Mesenchymal stem cell (in vitro differentiated cells and primary cell): ENCODE results near the gene RHBDF2.

Experiments used
- DNase-seq: peaks from one replicate; pipeline ENCODE4 v3.0.0-alpha.2; 2013
- H2AFZ ChIP-seq: one replicate; pipeline ENCODE4 v1.6.1; 2013; ENCODE audit warnings: low read depth, mild to moderate bottlenecking, control low read depth, inconsistent platforms, low read length, moderate library complexity
- H2AK5ac ChIP-seq: 2 replicates; pipeline ENCODE4 v1.6.1; 2013; ENCODE audit warnings: low read length, moderate library complexity, mild to moderate bottlenecking, inconsistent platforms; ENCODE audit not compliant: severe bottlenecking
- H2BK120ac ChIP-seq: one replicate; pipeline ENCODE4 v1.6.1; 2013; ENCODE audit warnings: low read depth, mild to moderate bottlenecking, inconsistent platforms, low read length, moderate library complexity
- H2BK12ac ChIP-seq, 2 experiments: one replicate each; pipeline ENCODE4 v1.6.1; 2013; ENCODE audit warnings: inconsistent platforms in 2 of 2, low read length in 2 of 2, mild to moderate bottlenecking in 2 of 2, moderate library complexity in 2 of 2, control low read depth in 1 of 2
- H2BK15ac ChIP-seq: one replicate; pipeline ENCODE4 v1.6.1; 2013; ENCODE audit warnings: mild to moderate bottlenecking, low read depth, inconsistent platforms; ENCODE audit not compliant: poor library complexity, severe bottlenecking
- H2BK5ac ChIP-seq: 2 replicates; pipeline ENCODE4 v1.6.1; 2013; ENCODE audit warnings: low read depth, mild to moderate bottlenecking, low read length, control low read depth, inconsistent platforms; ENCODE audit not compliant: poor library complexity, severe bottlenecking
- H3K14ac ChIP-seq, 2 experiments: one replicate each; pipeline ENCODE4 v1.6.1; 2013; ENCODE audit warnings: inconsistent platforms in 2 of 2, low read length in 2 of 2, control low read depth in 1 of 2, mild to moderate bottlenecking in 1 of 2, moderate library complexity in 1 of 2
- H3K18ac ChIP-seq, 2 experiments: one replicate each; pipeline ENCODE4 v1.6.1; 2013; ENCODE audit warnings: inconsistent platforms in 2 of 2, low read length in 2 of 2, control low read depth in 1 of 2, low read depth in 1 of 2, mild to moderate bottlenecking in 1 of 2
- H3K23ac ChIP-seq, 2 experiments: one replicate each; pipeline ENCODE4 v1.6.1; 2013; ENCODE audit warnings: inconsistent platforms in 2 of 2, low read length in 2 of 2, mild to moderate bottlenecking in 2 of 2, moderate library complexity in 2 of 2, control low read depth in 1 of 2
- H3K27ac ChIP-seq: 2 replicates; pipeline ENCODE4 v1.5.1; 2013; ENCODE audit warnings: mild to moderate bottlenecking, moderate library complexity, low read length, control low read depth, inconsistent platforms; ENCODE audit not compliant: poor library complexity, severe bottlenecking
- H3K27me3 ChIP-seq, 2 experiments: 2 replicates each; pipeline versions ENCODE4 v1.6.1 to v1.7.0; 2013; ENCODE audit warnings: low read length in 2 of 2, mild to moderate bottlenecking in 2 of 2, moderate library complexity in 2 of 2, control low read depth in 1 of 2, inconsistent platforms in 1 of 2; ENCODE audit not compliant: control insufficient read depth in 1 of 2, insufficient read depth in 1 of 2
- H3K36me3 ChIP-seq, 2 experiments: 2 replicates each; pipeline versions ENCODE4 v1.6.1 to v1.7.0; 2013; ENCODE audit warnings: low read length in 2 of 2, control low read depth in 1 of 2, inconsistent platforms in 1 of 2, low read depth in 1 of 2, mild to moderate bottlenecking in 1 of 2; ENCODE audit not compliant: insufficient read depth in 2 of 2, control insufficient read depth in 1 of 2
- H3K4ac ChIP-seq, 2 experiments: one replicate each; pipeline ENCODE4 v1.6.1; 2013; ENCODE audit warnings: inconsistent platforms in 2 of 2, low read length in 2 of 2, mild to moderate bottlenecking in 2 of 2, moderate library complexity in 2 of 2, control low read depth in 1 of 2, low read depth in 1 of 2
- H3K4me1 ChIP-seq: 2 replicates; pipeline ENCODE4 v1.6.1; 2013; ENCODE audit warnings: low read depth, low read length, control low read depth; ENCODE audit not compliant: control insufficient read depth, insufficient read depth
- H3K4me2 ChIP-seq: 2 replicates; pipeline ENCODE4 v1.6.1; 2013; ENCODE audit warnings: low read length, mild to moderate bottlenecking, inconsistent platforms; ENCODE audit not compliant: poor library complexity, severe bottlenecking
- H3K4me3 ChIP-seq, 2 experiments: 2 replicates each; pipeline versions ENCODE4 v1.5.1 to v1.7.0; 2013; ENCODE audit warnings: low read length in 2 of 2, mild to moderate bottlenecking in 2 of 2, control low read depth in 1 of 2, low read depth in 1 of 2; ENCODE audit not compliant: insufficient read depth in 1 of 2
- H3K79me1 ChIP-seq: replicated peaks from 2 replicates; pipeline ENCODE4 v1.6.1; 2013; ENCODE audit warnings: mild to moderate bottlenecking, control low read depth, low read length, inconsistent platforms; ENCODE audit not compliant: poor library complexity, severe bottlenecking
- H3K9ac ChIP-seq: 2 replicates; pipeline ENCODE4 v1.7.0; 2013; ENCODE audit warnings: mild to moderate bottlenecking, low read length, moderate library complexity
- H3K9me3 ChIP-seq: 2 replicates; pipeline ENCODE4 v1.7.0; 2013; ENCODE audit warnings: mild to moderate bottlenecking, low read length; ENCODE audit not compliant: control insufficient read depth
- H4K8ac ChIP-seq: one replicate; pipeline ENCODE4 v1.6.1; 2013; ENCODE audit warnings: inconsistent platforms, mild to moderate bottlenecking, low read length, moderate library complexity
- H4K91ac ChIP-seq: one replicate; pipeline ENCODE4 v1.6.1; 2013; ENCODE audit warnings: mild to moderate bottlenecking, low read length, inconsistent platforms
- WGBS: methylation state at CpG from one replicate; pipeline ENCODE4 v1.1.7; 2013; ENCODE audit warnings: mixed read lengths; 5-methylcytosine and 5-hydroxymethylcytosine counted together

Gene RHBDF2

DNA sequence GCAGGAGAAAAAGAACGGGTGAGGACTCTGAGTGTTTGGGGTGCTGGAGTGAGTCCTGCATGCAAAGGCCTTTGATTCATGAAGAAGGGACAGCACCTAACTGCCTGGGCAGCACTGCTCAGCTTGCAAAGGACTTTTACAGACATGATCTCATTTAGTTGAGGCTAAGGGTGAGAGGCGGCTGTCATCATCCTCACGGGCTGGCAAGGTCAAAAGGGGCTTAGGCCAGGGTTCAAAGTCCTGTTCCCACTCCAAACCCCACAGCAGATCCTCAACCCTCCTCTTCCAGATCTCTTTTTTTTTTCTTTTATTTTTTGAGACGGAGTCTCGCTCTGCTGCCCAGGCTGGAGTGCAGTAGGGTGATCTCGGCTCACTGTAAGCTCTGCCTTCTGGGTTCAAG, 4.8 kb downstream of the RHBDF2 start:
- Histone ChIP-seq H3K9ac (no peak overlapping the region), H3K4ac (no peak overlapping the region), H4K8ac (no peak overlapping the region), H3K4me3 (no peak overlapping the region), H3K27ac (no peak overlapping the region), H3K9me3 (no peaks in the 10 kb centered on the region), H2BK12ac (no peak overlapping the region), H3K4me1 (peaks cover 81% of the 10 kb centered on the region), H2AFZ (no peak overlapping the region), H3K18ac (no peak overlapping the region), H3K79me1 (peaks cover 13% of the 10 kb centered on the region), H3K4me2 (no peak overlapping the region), H2BK120ac (no peak overlapping the region), H2BK15ac (no peak overlapping the region), H4K91ac (peak overlapping the region; percentile 31), H3K14ac (peak overlapping the region in 1 of 2 experiments; percentile 10), H3K36me3 (peaks cover 0 to 28% of the 10 kb centered on the region in 2 experiments), H3K27me3 (peaks cover 0 to 25% of the 10 kb centered on the region in 2 experiments), H2AK5ac (peak overlapping the region; percentile 38), H2BK5ac (no peak overlapping the region), H3K23ac (no peak overlapping the region)
- DNase-seq: no peak
- 96% methylated on average over 6 of the region's 6 CpGs for WGBS

DNA sequence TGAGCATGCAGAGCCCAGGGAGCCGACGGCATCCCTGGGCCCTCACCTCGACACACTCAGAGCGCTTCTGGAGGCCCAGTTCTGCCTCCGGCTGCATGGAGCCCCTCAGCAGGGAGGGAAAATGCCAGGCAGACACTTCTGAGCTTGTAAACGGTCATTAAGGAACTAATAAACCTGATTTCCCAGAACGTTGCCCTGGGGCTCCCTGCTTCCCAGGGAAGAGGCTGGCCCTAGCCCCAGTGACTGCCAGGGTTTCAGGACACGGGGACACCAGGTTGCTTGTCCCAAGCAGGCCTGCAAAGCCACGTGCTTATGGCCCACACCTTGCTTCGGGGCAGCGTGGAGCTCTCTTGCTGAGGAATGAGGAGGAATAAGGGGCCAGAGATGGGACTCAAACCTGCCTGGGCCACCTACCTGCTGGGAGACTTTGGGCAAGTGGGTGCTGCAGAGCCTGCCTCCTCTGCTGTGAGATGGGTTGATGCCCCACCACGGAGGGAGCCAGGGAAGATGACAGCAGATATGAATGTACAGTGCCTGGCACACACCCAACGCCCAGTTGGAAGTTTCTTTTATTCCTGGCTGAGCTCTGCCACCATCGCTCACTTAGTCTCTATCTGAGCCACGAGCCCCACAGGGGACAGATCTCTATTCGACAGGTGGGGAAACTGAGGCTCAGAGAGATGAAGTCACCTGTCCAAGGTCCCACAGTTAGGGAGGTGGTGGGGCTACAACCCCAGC, 5.4 kb downstream of the RHBDF2 start:
- Histone ChIP-seq H2BK12ac (peak overlapping the region; percentile 7 to 55), H3K9ac (no peak overlapping the region), H3K4me1 (peaks cover 87% of the 10 kb centered on the region), H3K4ac (no peak overlapping the region), H2BK15ac (peak overlapping the region; percentile 77), H3K14ac (no peak overlapping the region), H4K91ac (no peak overlapping the region), H3K18ac (peak overlapping the region in 1 of 2 experiments; percentile 68), H3K27me3 (peaks cover 0 to 24% of the 10 kb centered on the region in 2 experiments), H3K79me1 (peaks cover 19% of the 10 kb centered on the region), H2BK5ac (no peak overlapping the region), H3K27ac (peak overlapping the region; percentile 25), H3K36me3 (peaks cover 0 to 34% of the 10 kb centered on the region in 2 experiments), H2AK5ac (peak overlapping the region; percentile 46), H4K8ac (no peak overlapping the region), H3K23ac (no peak overlapping the region), H3K9me3 (no peaks in the 10 kb centered on the region), H3K4me2 (no peak overlapping the region), H3K4me3 (no peak overlapping the region), H2AFZ (no peak overlapping the region), H2BK120ac (no peak overlapping the region)
- 77% methylated on average over 16 of the region's 16 CpGs for WGBS
- DNase-seq: no peak

DNA sequence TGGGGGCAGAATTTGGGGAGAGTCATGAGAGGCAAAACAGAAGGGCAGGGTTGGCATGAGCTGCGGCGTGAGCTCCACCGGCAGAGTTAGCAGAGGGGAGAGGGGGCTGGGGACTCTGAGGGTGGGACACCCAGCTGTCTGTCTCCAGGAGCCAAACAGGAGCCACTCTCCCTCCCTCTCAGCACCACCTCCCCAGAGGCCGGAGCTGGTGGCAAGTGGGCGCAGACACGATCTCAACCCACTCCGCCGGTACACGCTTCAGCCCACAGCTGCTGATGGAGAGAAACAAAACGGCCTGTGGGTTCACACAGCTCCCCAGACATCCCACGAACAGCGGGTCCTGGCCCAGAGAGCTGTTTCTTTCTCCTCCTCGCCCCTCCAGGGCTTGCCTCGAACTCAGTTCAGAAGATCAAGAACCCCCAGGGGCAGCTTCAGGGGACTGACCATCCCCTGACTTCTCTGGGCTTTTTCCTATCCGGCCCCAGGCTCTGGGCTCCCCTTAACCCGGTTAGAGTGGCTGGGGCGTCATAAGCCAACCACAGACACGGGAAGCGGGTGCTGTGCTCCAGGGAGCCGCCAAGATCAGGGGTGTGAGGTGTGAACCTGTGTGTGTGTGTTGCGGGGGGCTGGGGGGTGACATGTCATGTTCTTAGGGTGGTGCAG, 7.6 kb downstream of the RHBDF2 start:
- peak overlapping the region; percentile 92 for H2BK15ac ChIP-seq

DNA sequence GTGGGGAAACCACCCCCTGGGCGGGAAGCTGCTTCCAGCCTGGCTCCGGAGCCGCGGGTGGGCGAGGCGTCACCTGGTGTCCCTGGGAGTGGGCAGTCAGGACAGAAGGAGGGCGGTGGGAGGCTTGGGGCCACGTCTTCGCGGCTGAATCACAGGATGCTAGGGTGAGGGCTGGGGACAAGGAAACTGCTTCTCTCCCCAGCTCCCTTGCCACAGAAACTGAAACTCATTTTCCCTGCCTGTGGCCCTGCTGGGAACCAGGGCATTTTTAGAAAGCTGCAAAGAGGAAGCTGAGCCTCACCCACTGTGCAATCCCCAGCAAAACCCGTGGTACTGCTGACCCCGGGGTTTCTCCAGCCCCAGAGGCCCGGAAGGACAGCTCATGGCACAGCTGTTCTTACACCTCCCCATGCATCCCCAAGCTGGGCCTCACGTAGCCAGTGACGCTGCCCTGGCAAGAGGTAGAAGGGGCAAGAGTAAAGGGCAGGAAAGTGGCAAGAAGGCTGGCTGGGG, 8.2 kb downstream of the RHBDF2 start:
- peaks cover 0 to 44% of the 10 kb centered on the region in 2 experiments for H3K36me3 ChIP-seq
- peaks cover 0 to 24% of the 10 kb centered on the region in 2 experiments for H3K27me3 ChIP-seq
- H3K4me3 ChIP-seq: peak overlapping the region in 1 of 2 experiments; percentile 19
- H2BK12ac ChIP-seq: peak overlapping the region; percentile 95
- peak; percentile 95 for DNase-seq
- H3K4me1 ChIP-seq: peaks cover 75% of the 10 kb centered on the region
- H2BK120ac ChIP-seq: peak overlapping the region; percentile 80
- H2BK15ac ChIP-seq: peak overlapping the region; percentile 92
- peak overlapping the region; percentile 90 for H4K8ac ChIP-seq
- peak overlapping the region; percentile 69 to 96 for H3K4ac ChIP-seq
- H3K79me1 ChIP-seq: peaks cover 32% of the 10 kb centered on the region
- no peak overlapping the region for H3K23ac ChIP-seq
- no peak overlapping the region for H2AK5ac ChIP-seq
- peak overlapping the region; percentile 95 for H3K27ac ChIP-seq
- 13% methylated on average over 10 of the region's 15 CpGs for WGBS
- H3K9me3 ChIP-seq: no peaks in the 10 kb centered on the region
- peak overlapping the region; percentile 73 for H3K9ac ChIP-seq
- H2AFZ ChIP-seq: peak overlapping the region; percentile 42
- peak overlapping the region; percentile 99 for H4K91ac ChIP-seq
- peak overlapping the region; percentile 74 for H2BK5ac ChIP-seq
- peak overlapping the region; percentile 89 to 95 for H3K18ac ChIP-seq
- peak overlapping the region; percentile 20 for H3K4me2 ChIP-seq
- H3K14ac ChIP-seq: peak overlapping the region in 1 of 2 experiments; percentile 49

More for the DNA sequence above, 7.6 kb downstream of the RHBDF2 start:
- H3K14ac ChIP-seq: peak overlapping the region in 1 of 2 experiments; percentile 89
- H3K4me3 ChIP-seq: no peak overlapping the region
- H3K4ac ChIP-seq: peak overlapping the region; percentile 69 to 94
- H3K4me1 ChIP-seq: peaks cover 81% of the 10 kb centered on the region
- no peak overlapping the region for H3K23ac ChIP-seq
- peak overlapping the region; percentile 65 for H4K91ac ChIP-seq
- H2BK120ac ChIP-seq: peak overlapping the region; percentile 65
- peak overlapping the region; percentile 88 to 89 for H3K18ac ChIP-seq
- WGBS: 89% methylated on average over 18 of the region's 21 CpGs
- peak overlapping the region; percentile 95 for H3K27ac ChIP-seq
- H3K9me3 ChIP-seq: no peaks in the 10 kb centered on the region
- H3K79me1 ChIP-seq: peaks cover 32% of the 10 kb centered on the region
- H3K4me2 ChIP-seq: peak overlapping the region; percentile 20
- peak overlapping the region; percentile 73 for H3K9ac ChIP-seq
- H2BK12ac ChIP-seq: peak overlapping the region; percentile 95
- H2AK5ac ChIP-seq: peak overlapping the region; percentile 42
- H4K8ac ChIP-seq: peak overlapping the region; percentile 90
- peak overlapping the region; percentile 74 for H2BK5ac ChIP-seq
- peaks cover 0 to 44% of the 10 kb centered on the region in 2 experiments for H3K36me3 ChIP-seq
- H2AFZ ChIP-seq: no peak overlapping the region
- peaks cover 0 to 24% of the 10 kb centered on the region in 2 experiments for H3K27me3 ChIP-seq
- no peak for DNase-seq
